A204.1 (cell line): ENCODE measurements around the gene AIFM3.
"Not testable (repeated sequence)": the region's sequence is repeated elsewhere in the genome, so short reads cannot be mapped to it uniquely, and the experiment has no call there.

Experiments used
- FAIRE-seq: peaks from 2 replicates; lab custom pipeline; 2012; peaks lifted over from hg19 to GRCh38; lab: Jason Lieb, UNC

AIFM3 gene

GRCh38 chr22:20959578-20960461, 7.2 kb upstream of the AIFM3 start:
- FAIRE-seq, result no peak

GRCh38 chr22:20960609-20961008, 6.4 kb upstream of the AIFM3 start:
- no peak for FAIRE-seq

- no peak for FAIRE-seq
Measured at GRCh38 chr22:20962491-20962945, 4.5 kb upstream of the AIFM3 start.

GRCh38 chr22:20963201-20964052, 3.6 kb upstream of the AIFM3 start:
- FAIRE-seq, result no peak

- FAIRE-seq, result no peak
Measured at GRCh38 chr22:20964090-20964798, 2.8 kb upstream of the AIFM3 start.

- FAIRE-seq, result no peak
Measured at GRCh38 chr22:20964799-20965103, 2.3 kb upstream of the AIFM3 start.

- FAIRE-seq, result no peak
Measured at GRCh38 chr22:20965104-20965887, 1.8 kb upstream of the AIFM3 start.

GRCh38 chr22:20965888-20966855, 883 bp upstream of the AIFM3 start:
- FAIRE-seq, result no peak

- FAIRE-seq, result no peak
Measured at GRCh38 chr22:20967697-20968211, 699 bp downstream of the AIFM3 start.

GRCh38 chr22:20968281-20968977, 1.4 kb downstream of the AIFM3 start:
- FAIRE-seq, result no peak

GRCh38 chr22:20970939-20971657, 4.0 kb downstream of the AIFM3 start:
- no peak for FAIRE-seq

GRCh38 chr22:20972014-20972694, 5.1 kb downstream of the AIFM3 start:
- FAIRE-seq, result not testable (repeated sequence)

- FAIRE-seq, result no peak
Measured at GRCh38 chr22:20972933-20973577, 6.0 kb downstream of the AIFM3 start.

- FAIRE-seq, result no peak
Measured at GRCh38 chr22:20973634-20974286, 6.7 kb downstream of the AIFM3 start.

- FAIRE-seq, result no peak
Measured at GRCh38 chr22:20974336-20974955, 7.4 kb downstream of the AIFM3 start.

- FAIRE-seq, result no peak
Measured at GRCh38 chr22:20975541-20976290, 8.7 kb downstream of the AIFM3 start.
